Neural progenitor cell (in vitro differentiated cells): ENCODE measurements around the gene TGFBR3.

Experiments
- EZH2 ChIP-seq: fragments of 200-600 bp; sonication (generic); IDR thresholded peaks from 2 replicates; pipeline ENCODE4 v1.6.1; 2017; ENCODE audit warnings: antibody characterized with exemption, mild to moderate bottlenecking, moderate library complexity
- EZH2phosphoT487 ChIP-seq: fragments of 200-600 bp; sonication (generic); IDR thresholded peaks from 2 replicates; pipeline ENCODE4 v1.6.1; 2017; ENCODE audit warnings: antibody characterized with exemption
- TF ChIP-seq, protein P1 (sequence below): fragments of 200-600 bp; sonication (generic); IDR thresholded peaks from 2 replicates; pipeline ENCODE4 v1.5.1; 2017; ENCODE audit warnings: antibody characterized with exemption, mild to moderate bottlenecking

DNA sequence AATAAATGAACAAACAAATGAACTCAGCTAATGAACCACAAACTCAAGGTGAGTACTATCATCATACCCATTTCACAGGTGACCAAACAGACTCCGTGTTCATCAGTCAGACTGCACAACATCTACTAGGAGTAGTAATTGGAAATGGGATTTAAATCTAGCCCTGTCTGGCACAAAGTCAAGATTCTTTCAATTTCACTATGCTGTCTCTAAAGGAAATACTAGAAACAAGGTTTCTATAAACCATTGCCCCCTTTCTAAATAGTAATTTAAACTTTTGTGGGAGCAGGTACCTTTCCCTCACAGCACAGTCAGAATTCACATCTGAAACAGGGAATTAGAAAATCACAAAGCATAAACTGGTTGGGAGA is 160.3 kb downstream of the TGFBR3 start:
- TF ChIP-seq, protein P1, sequence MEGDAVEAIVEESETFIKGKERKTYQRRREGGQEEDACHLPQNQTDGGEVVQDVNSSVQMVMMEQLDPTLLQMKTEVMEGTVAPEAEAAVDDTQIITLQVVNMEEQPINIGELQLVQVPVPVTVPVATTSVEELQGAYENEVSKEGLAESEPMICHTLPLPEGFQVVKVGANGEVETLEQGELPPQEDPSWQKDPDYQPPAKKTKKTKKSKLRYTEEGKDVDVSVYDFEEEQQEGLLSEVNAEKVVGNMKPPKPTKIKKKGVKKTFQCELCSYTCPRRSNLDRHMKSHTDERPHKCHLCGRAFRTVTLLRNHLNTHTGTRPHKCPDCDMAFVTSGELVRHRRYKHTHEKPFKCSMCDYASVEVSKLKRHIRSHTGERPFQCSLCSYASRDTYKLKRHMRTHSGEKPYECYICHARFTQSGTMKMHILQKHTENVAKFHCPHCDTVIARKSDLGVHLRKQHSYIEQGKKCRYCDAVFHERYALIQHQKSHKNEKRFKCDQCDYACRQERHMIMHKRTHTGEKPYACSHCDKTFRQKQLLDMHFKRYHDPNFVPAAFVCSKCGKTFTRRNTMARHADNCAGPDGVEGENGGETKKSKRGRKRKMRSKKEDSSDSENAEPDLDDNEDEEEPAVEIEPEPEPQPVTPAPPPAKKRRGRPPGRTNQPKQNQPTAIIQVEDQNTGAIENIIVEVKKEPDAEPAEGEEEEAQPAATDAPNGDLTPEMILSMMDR: no peak
- TF ChIP-seq EZH2 (no peak), EZH2phosphoT487 (no peak)
